ENCODE measurements around the gene ZMYND8.

DNA sequence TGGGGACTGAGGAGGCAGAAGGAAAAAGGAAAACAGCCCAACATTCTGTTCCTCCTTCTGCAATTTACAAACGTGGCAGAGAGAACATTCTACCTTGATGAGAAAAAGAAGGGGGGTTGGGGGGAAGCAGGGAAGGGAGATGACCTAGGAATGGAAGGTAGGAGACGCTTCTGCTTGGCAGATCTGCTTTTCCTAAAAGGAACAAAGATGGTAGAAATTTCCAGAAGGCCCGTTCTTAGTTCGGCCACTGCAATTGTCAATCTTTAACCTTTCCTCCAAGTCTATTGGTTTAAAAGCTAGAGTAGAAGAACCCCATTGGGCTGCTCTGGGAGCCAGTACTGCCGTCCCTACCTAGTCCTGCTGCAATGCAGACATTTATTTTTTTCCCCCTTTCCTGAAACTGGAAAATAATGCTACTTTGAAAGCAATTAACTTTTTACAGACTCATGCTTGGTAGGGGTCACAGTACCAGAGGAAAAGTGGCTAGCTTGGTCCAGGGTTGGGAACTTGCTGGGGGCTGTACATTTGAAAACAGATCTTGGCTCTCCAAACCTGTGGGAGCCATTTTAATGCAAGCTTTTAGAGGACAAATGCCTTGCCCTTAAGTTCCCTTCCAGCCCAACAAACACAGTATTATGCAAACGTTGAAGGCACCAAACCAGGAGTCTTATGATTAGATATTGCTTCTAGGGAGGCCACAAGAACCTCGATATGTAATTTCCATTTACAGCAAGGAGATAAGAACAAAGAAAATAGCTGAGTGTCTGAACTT lies 2.6 kb downstream of the ZMYND8 start:
- TF ChIP-seq, protein P1, sequence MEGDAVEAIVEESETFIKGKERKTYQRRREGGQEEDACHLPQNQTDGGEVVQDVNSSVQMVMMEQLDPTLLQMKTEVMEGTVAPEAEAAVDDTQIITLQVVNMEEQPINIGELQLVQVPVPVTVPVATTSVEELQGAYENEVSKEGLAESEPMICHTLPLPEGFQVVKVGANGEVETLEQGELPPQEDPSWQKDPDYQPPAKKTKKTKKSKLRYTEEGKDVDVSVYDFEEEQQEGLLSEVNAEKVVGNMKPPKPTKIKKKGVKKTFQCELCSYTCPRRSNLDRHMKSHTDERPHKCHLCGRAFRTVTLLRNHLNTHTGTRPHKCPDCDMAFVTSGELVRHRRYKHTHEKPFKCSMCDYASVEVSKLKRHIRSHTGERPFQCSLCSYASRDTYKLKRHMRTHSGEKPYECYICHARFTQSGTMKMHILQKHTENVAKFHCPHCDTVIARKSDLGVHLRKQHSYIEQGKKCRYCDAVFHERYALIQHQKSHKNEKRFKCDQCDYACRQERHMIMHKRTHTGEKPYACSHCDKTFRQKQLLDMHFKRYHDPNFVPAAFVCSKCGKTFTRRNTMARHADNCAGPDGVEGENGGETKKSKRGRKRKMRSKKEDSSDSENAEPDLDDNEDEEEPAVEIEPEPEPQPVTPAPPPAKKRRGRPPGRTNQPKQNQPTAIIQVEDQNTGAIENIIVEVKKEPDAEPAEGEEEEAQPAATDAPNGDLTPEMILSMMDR (IDR thresholded peaks at IDR 0.05): no peak
- TF ChIP-seq POLR2AphosphoS5 (IDR thresholded peaks at IDR 0.05) (no peak), POLR2A (IDR thresholded peaks at IDR 0.05; ENCODE audit: low read depth) (no peak)
